ENCODE data around the gene CYP27B1. TPM values are rescaled to one million over a fixed set of nuclear protein-coding genes. Genes with fewer than 3 reads are reported as not detected.

Gene CYP27B1
- total RNA-seq, 2 experiments from 2014 or later = 6.9 to 7.1 TPM

DNA sequence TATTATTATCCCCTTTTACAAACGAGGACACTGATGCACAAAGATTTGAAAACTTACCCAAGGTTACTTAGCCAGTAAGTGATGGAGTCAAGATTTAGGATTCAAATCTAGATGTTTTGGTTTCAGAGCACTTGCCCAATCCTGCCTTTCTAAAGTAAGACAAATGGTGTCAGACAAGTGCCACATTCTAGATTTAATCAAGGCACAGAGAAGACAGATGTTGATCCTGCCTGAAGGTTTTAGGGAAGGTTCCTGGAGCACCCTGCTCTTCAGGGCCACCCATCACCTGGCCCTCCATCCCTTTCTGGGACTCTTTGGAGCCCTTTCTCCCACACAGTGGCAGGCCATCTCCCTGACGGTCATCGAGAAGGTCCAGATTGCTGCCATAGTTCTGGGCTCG is 9.1 kb downstream of the CYP27B1 start:
- Histone ChIP-seq H3K4me3 (ENCODE audit: low read depth, low read length, poor library complexity, severe bottlenecking) (no peak overlapping the region), H4K20me1 (ENCODE audit: insufficient read depth, low read length) (peaks cover 10% of the 10 kb centered on the region; the same call in 1 of the 2 replicates), H3K27ac (ENCODE audit: low read depth, low read length, poor library complexity, severe bottlenecking) (no peak overlapping the region), H3K9me2 (ENCODE audit: insufficient read depth, low read length) (no peaks in the 10 kb centered on the region), H3K36me3 (ENCODE audit: insufficient read depth, low read length) (peaks cover 46% of the 10 kb centered on the region), H3K79me2 (ENCODE audit: insufficient read depth, low read depth, low read length) (peaks cover 7% of the 10 kb centered on the region; the same call in 1 of the 2 replicates), H2AFZ (ENCODE audit: low read length) (no peak overlapping the region), H3K4me1 (ENCODE audit: insufficient read depth, low read length, poor library complexity, severe bottlenecking) (peaks cover 30% of the 10 kb centered on the region), H3K4me2 (ENCODE audit: low read length) (no peak overlapping the region), H3K9me3 (ENCODE audit: low read length) (no peaks in the 10 kb centered on the region)
- BruUV-seq (replicated peaks) = no TSS peak
- intact Hi-C loops (cut with micrococcal nuclease; ENCODE audit: unreplicated experiment) = loop anchor here (2.0 kb wide), 1 partner anchor 141 kb away; no protein-coding TSS in a partner anchor
- ChIA-PET CTCF (ENCODE audit: unreplicated experiment) (no interaction called here), POLR2A (no interaction called here)
- no peak for TF ChIP-seq CTCF (conservative IDR thresholded peaks at IDR 0.05; ENCODE audit: low read length)
- no peak for TF ChIP-seq EZH2phosphoT487 (IDR thresholded peaks at IDR 0.05; ENCODE audit: borderline replicate concordance, low read depth, low read length)
- no peak for DNase-seq (ENCODE audit: low spot score)

DNA sequence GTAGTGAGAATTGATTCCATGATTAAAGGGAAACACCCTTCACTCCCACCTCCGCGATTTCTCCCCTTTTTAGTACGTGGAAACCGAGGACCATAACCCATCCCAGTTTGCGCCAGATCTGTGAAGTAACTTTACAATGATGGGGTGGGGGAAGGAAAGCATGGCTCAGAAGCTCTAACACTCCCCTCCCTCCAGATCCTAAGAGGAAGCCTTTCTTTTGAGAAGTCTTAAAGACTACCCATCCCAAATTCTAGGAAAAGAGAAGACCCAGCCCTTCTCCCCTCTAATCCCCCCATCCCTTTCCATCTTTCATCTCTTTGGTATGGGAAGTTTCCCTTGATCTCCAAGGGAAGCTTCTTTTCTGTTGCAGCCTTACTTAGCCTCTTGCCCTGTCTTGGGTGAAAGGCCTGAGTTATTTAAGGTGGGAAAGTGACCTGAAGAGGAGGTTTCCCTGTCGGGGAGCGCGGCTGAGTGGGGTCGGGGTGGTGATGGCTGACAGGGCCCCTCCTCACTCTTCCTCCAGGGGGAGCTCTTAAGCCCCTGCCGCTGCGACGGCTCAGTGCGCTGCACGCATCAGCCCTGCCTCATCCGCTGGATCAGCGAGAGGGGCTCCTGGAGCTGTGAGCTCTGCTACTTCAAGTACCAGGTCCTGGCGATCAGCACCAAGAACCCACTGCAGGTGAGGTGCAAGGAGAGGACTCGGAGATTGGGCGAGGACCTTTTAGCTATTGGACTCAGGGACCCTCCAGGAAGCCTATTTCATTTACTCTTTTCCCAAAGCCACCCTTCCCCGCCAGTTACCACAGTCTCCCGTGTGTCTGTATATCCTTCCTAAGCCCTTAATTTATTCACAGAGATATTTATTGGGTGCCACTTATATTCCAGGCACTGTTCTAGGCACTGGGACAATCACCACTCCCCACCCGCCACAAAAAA is 10.2 kb downstream of the CYP27B1 start:
- Histone ChIP-seq H3K4me2 (ENCODE audit: low read length) (peak overlapping the region; percentile 84), H2AFZ (ENCODE audit: low read length) (no peak overlapping the region; the same call in 1 of the 2 replicates), H3K79me2 (ENCODE audit: insufficient read depth, low read depth, low read length) (peaks cover 12% of the 10 kb centered on the region), H3K4me3 (ENCODE audit: low read depth, low read length, poor library complexity, severe bottlenecking) (peak overlapping the region; percentile 87), H3K36me3 (ENCODE audit: insufficient read depth, low read length) (peaks cover 40% of the 10 kb centered on the region), H3K9me2 (ENCODE audit: insufficient read depth, low read length) (no peaks in the 10 kb centered on the region), H3K4me1 (ENCODE audit: insufficient read depth, low read length, poor library complexity, severe bottlenecking) (peaks cover 33% of the 10 kb centered on the region), H3K27ac (ENCODE audit: low read depth, low read length, poor library complexity, severe bottlenecking) (peak overlapping the region; percentile 75), H4K20me1 (ENCODE audit: insufficient read depth, low read length) (peaks cover 10% of the 10 kb centered on the region; the same call in 1 of the 2 replicates), H3K9me3 (ENCODE audit: low read length) (no peaks in the 10 kb centered on the region)
- POLR2A ChIA-PET = interaction anchor here (0.7 to 1.4 kb wide), 6 partner anchors 11 to 90 kb away, joined by 3 to 4 read pairs (median 4); partner anchors contain the start of genes CTDSP2, EEF1AKMT3 and METTL1
- intact Hi-C loops (cut with micrococcal nuclease; ENCODE audit: unreplicated experiment) = loop anchor here (2.0 kb wide), 1 partner anchor 142 kb away; no protein-coding TSS in a partner anchor
- BruUV-seq (replicated peaks) = no TSS peak
- peak; percentile 85 for DNase-seq (ENCODE audit: low spot score)
- peak; percentile 90 for TF ChIP-seq CTCF (conservative IDR thresholded peaks at IDR 0.05; ENCODE audit: low read length)
- no peak for TF ChIP-seq EZH2phosphoT487 (IDR thresholded peaks at IDR 0.05; ENCODE audit: borderline replicate concordance, low read depth, low read length)
- CTCF ChIA-PET (ENCODE audit: unreplicated experiment) = interaction anchor here (0.6 to 1.4 kb wide), 5 partner anchors 9 to 142 kb away, joined by 3 to 5 read pairs (median 3); no protein-coding TSS in a partner anchor
